HL-60 (cell line): ENCODE results near the gene ESCO1.

Source experiments
- DNase-seq, 2 experiments: peaks; one replicate each; pipeline ENCODE4 v3.0.0-alpha.2; 2010 to 2020; ENCODE audit warnings: low read depth in 1 of 2, low spot score in 1 of 2
- H3K27ac ChIP-seq: fragments of 250-450 bp; sonication (Bioruptor Pico); replicated peaks from 2 replicates; pipeline ENCODE4 v1.5.1; 2020; ENCODE audit warnings: mild to moderate bottlenecking, moderate library complexity
- H3K27me3 ChIP-seq: fragments of 250-450 bp; sonication (Bioruptor Pico); 2 replicates; pipeline ENCODE4 v1.5.1; 2021; ENCODE audit warnings: mild to moderate bottlenecking, moderate library complexity; ENCODE audit not compliant: insufficient read depth, poor library complexity, severe bottlenecking
- H3K4me3 ChIP-seq: replicated peaks from 2 replicates; pipeline ENCODE4 v1.5.1; 2011; ENCODE audit warnings: mild to moderate bottlenecking, control low read depth, low read length; ENCODE audit not compliant: insufficient read depth
- CTCF ChIP-seq: IDR thresholded peaks from one replicate; pipeline ENCODE4 v1.5.1; 2011; ENCODE audit warnings: low read length, control low read depth, inconsistent platforms; ENCODE audit not compliant: insufficient read depth
- GABPA ChIP-seq: IDR thresholded peaks from 2 replicates; pipeline ENCODE4 v1.6.1; 2012; ENCODE audit warnings: low read depth
- POLR2AphosphoS5 ChIP-seq: IDR thresholded peaks from 2 replicates; pipeline ENCODE4 v1.6.1; 2012; ENCODE audit warnings: low read depth
- REST ChIP-seq: IDR thresholded peaks from 2 replicates; pipeline ENCODE4 v1.6.1; 2012; ENCODE audit warnings: low read depth; ENCODE audit not compliant: insufficient replicate concordance
- SPI1 ChIP-seq: IDR thresholded peaks from 2 replicates; pipeline ENCODE4 v1.6.1; 2012; ENCODE audit warnings: low read depth, mild to moderate bottlenecking, borderline replicate concordance

ESCO1 gene

GRCh38 chr18:21507913-21508701 lies 92.4 kb downstream of the ESCO1 start:
- DNase-seq: no peak
- TF ChIP-seq CTCF (no peak), REST (no peak), GABPA (no peak), SPI1 (no peak), POLR2AphosphoS5 (no peak)
- Histone ChIP-seq H3K27ac (no peak overlapping the region), H3K27me3 (no peaks in the 10 kb centered on the region), H3K4me3 (no peak overlapping the region)

- DNase-seq: no peak
- TF ChIP-seq REST (no peak), POLR2AphosphoS5 (no peak), GABPA (no peak), CTCF (no peak), SPI1 (no peak)
- H3K27me3 ChIP-seq: no peaks in the 10 kb centered on the region
- H3K4me3 ChIP-seq: no peak overlapping the region
- H3K27ac ChIP-seq: no peak overlapping the region
These were observed 97.8 kb downstream of the ESCO1 start for GRCh38 chr18:21502661-21503060.

GRCh38 chr18:21499997-21500396 lies 100.5 kb downstream of the ESCO1 start:
- TF ChIP-seq GABPA: no peak
- H3K27ac ChIP-seq: no peak overlapping the region
- H3K4me3 ChIP-seq: no peak overlapping the region
- H3K27me3 ChIP-seq: peaks cover 3% of the 10 kb centered on the region
- no peak for DNase-seq

- Histone ChIP-seq H3K27ac (no peak overlapping the region), H3K27me3 (peaks cover 3% of the 10 kb centered on the region), H3K4me3 (no peak overlapping the region)
- TF ChIP-seq SPI1: no peak
- no peak for TF ChIP-seq GABPA
- no peak for TF ChIP-seq CTCF
- no peak for TF ChIP-seq POLR2AphosphoS5
- no peak for TF ChIP-seq REST
- DNase-seq: no peak
These were observed 104.1 kb downstream of the ESCO1 start for GRCh38 chr18:21496277-21496835.
